WI38 (cell line): Measurements from ENCODE around the gene STAC.
"Not testable (repeated sequence)": the region's sequence is repeated elsewhere in the genome, so short reads cannot be mapped to it uniquely, and the experiment has no call there.

Source experiments
- H3K4me3 ChIP-seq: 2 replicates; pipeline ENCODE4 v1.5.1; 2011; ENCODE audit warnings: low read depth, mild to moderate bottlenecking, control low read depth, low read length
- TF ChIP-seq, protein P1 (sequence below): IDR thresholded peaks from 2 replicates; pipeline ENCODE4 v1.5.1; 2012; ENCODE audit warnings: low read depth, mild to moderate bottlenecking, control low read depth, low read length

Gene STAC

DNA sequence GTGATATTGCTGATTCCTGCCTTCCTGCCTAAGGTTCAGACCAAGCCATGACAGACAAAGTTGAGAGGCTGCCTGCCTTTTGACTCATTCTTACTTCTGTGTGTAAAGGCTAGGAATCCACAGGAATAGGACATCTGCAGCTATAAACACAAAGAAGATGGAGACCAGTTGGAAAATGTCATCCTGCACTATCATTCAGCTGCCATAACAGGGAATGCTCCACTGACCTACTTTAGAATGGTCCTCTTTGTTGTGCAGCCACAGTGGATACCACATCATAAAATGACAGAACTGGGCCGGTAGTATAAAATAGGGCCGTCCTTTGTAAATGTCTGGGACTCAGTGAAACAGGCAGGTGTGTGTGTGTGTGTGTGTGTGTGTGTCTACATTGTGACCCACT is 75.1 kb downstream of the STAC start:
- TF ChIP-seq, protein P1, sequence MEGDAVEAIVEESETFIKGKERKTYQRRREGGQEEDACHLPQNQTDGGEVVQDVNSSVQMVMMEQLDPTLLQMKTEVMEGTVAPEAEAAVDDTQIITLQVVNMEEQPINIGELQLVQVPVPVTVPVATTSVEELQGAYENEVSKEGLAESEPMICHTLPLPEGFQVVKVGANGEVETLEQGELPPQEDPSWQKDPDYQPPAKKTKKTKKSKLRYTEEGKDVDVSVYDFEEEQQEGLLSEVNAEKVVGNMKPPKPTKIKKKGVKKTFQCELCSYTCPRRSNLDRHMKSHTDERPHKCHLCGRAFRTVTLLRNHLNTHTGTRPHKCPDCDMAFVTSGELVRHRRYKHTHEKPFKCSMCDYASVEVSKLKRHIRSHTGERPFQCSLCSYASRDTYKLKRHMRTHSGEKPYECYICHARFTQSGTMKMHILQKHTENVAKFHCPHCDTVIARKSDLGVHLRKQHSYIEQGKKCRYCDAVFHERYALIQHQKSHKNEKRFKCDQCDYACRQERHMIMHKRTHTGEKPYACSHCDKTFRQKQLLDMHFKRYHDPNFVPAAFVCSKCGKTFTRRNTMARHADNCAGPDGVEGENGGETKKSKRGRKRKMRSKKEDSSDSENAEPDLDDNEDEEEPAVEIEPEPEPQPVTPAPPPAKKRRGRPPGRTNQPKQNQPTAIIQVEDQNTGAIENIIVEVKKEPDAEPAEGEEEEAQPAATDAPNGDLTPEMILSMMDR, result no peak
- no peak overlapping the region for H3K4me3 ChIP-seq

DNA sequence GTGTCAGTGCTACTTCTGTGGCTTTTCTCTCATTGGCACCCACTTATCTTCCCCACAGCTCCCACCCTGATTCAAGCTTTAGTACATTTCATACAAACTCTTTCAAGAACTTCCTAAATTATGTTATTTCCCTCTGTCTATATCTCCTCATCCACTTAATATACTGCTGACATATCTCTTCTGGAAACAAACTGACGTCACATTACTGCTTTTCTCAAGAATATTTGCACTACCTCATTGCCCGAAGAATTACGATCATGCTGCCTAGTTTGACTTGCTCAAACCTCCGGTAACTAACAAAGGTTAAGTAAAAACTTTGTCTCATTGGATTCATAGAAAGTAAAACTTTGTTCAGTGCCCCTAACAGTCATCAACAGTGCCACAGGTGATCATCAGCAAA is 76.5 kb downstream of the STAC start:
- TF ChIP-seq, protein P1, result no peak

DNA sequence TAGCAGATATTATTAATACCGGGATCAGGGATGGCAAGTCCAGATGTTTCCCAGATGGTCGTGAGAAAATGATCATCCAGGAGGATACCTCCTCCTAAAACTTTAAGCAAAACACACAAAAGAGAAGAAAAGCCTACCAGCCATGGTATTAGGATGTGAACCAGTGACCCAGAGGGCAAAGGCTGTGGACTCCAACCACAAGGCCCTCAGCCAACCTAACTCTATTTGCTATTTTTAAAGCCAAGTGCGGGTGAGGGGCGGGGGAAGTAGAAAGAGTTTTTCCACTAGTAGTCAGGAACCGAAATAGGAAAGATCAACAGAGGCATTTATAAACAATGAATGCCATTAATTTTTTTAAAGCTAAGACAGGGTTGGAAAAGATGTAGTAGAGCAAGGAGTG is 77.4 kb downstream of the STAC start:
- TF ChIP-seq, protein P1, result no peak
- no peak overlapping the region for H3K4me3 ChIP-seq

More for the DNA sequence above, 76.5 kb downstream of the STAC start:
- H3K4me3 ChIP-seq, result no peak overlapping the region

DNA sequence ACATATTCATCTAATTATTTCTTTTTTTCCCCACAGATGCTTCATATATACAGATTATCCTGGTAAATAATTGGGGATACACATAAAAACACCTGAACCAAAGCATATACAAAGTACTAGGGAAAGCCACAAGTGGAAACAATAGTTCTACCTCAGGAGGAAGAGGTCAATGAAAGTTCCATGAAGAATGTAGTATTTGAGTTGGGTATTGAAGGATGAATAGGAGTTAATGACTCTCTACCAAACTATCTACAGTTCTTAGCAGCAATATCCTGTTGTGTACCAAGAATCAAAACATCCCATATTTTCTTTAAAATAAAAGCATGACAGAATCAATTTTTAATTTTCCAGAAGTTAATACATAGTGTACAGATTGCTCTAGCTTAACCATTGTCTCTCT is 78.9 kb downstream of the STAC start:
- TF ChIP-seq, protein P1, result no peak
- H3K4me3 ChIP-seq, result no peak overlapping the region

DNA sequence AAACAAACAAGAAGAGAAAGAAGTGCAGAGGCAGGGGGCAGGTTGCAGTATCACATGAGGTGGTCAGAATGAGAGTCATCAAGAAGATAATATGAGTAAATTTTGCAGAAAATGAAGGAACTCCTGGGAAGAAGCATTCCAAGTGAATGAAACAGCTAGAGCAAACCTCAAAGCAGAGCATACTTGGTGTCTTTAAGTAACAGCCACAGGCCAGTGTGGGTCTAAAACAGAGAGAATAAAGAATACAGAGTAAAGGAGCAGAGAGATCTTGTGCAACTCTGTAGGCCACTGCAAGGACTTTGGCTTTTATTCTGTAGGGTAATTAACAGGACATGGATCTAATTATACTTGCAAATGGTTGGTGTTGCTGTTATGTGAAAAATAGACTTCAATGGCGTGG is 81.3 kb downstream of the STAC start:
- no peak overlapping the region for H3K4me3 ChIP-seq
- TF ChIP-seq, protein P1, result no peak

DNA sequence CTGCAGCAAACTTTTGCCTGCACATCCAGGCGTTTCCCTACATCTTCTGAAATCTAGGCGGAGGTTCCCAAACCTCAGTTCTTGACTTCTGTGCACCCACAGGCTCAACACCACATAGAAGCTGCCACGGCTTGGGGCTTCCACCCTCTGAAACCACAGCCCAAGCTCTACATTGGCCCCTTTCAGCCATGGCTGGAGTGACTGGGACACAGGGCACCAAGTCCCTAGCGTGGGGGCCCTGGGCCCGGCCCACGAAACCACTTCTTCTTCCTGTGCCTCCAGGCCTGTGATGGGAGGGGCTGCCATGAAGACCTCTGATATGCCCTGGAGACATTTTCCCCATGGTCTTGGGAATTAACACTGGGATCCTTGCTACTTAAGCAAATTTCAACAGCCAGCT is 91.7 kb downstream of the STAC start:
- not testable (repeated sequence) for H3K4me3 ChIP-seq

DNA sequence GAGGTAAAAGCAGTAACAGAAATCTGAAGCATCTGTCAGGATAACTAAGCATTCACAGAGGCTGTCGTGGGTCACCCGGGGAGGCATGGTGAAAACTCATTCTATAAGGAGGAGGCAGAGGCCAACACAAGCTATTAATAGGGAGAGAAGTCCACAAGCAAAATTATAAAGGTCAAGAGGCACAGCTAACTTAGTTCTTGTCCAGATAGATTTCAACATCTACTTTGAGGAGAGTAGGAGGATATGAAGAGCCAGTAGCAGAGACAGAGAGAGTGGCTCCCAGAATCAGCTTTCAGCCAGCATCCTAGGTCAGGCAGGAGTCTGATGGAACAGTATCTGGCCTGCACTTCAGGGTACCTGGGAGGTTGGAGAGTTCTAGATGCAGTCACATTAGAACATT is 95.3 kb downstream of the STAC start:
- TF ChIP-seq, protein P1, result no peak
- H3K4me3 ChIP-seq, result no peak overlapping the region

DNA sequence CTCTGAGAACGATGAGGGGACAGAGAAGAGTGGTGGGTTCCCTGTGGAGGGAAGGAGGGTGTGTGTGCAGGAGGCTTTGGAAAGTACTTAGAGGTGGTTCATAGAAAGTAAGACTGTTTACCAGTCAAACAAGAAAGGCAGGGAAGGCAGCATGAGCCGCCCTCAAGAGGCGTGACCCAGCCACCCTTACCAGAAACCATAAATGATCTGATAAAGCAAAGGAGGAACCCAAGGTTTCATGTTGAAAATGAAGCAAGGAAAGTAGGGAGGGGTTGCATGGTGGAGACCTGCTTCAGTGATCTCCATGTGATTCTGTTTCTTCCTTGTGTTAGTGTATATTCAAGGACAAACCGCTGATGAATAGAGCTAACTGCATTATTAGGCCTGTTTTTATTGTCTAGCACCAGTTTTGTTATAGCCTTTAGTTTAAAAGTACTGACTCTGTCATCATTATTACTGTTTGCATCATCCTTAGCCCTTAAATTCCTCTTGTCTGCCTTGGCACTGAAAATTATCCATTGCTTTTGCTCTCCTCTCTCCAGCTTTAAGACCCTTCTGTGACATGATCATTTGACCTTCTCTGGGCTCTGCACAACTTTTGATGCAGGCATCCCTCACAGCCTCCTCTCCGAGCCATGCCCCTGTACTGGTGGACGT is 96.1 kb downstream of the STAC start:
- no peak overlapping the region for H3K4me3 ChIP-seq
- TF ChIP-seq, protein P1, result no peak
